Mucosa of stomach (tissue), 1 donor: ENCODE data around the gene EPG5.

Experiments used
- H3K27me3 ChIP-seq: one replicate; pipeline ENCODE4 v1.7.0; 2013; ENCODE audit warnings: mild to moderate bottlenecking, low read length; ENCODE audit not compliant: control insufficient read depth, insufficient read depth
- H3K36me3 ChIP-seq: one replicate; pipeline ENCODE4 v1.7.0; 2013; ENCODE audit warnings: low read length; ENCODE audit not compliant: control insufficient read depth, insufficient read depth
- H3K4me1 ChIP-seq: one replicate; pipeline ENCODE4 v1.7.0; 2013; ENCODE audit warnings: mild to moderate bottlenecking, low read length; ENCODE audit not compliant: control insufficient read depth, insufficient read depth
- H3K4me3 ChIP-seq: one replicate; pipeline ENCODE4 v1.7.0; 2013; ENCODE audit warnings: low read length
- H3K9ac ChIP-seq: one replicate; pipeline ENCODE4 v1.7.0; 2013; ENCODE audit warnings: mild to moderate bottlenecking, low read length, moderate library complexity
- H3K9me3 ChIP-seq: one replicate; pipeline ENCODE4 v1.7.0; 2013; ENCODE audit warnings: mild to moderate bottlenecking, low read length, moderate library complexity; ENCODE audit not compliant: control insufficient read depth
- donor health status: Pancreatic carcinoma.

The EPG5 gene

GRCh38 chr18:45939236-45939635 lies 27.9 kb downstream of the EPG5 start:
- peaks cover 4% of the 10 kb centered on the region for H3K36me3 ChIP-seq

GRCh38 chr18:45938488-45938935 lies 28.6 kb downstream of the EPG5 start:
- H3K9ac ChIP-seq = no peak overlapping the region
- H3K36me3 ChIP-seq = peaks cover 4% of the 10 kb centered on the region

More at GRCh38 chr18:45939236-45939635, 27.9 kb downstream of the EPG5 start:
- no peaks in the 10 kb centered on the region for H3K27me3 ChIP-seq
- no peak overlapping the region for H3K9ac ChIP-seq
- no peaks in the 10 kb centered on the region for H3K9me3 ChIP-seq
- H3K4me1 ChIP-seq = no peaks in the 10 kb centered on the region
- no peak overlapping the region for H3K4me3 ChIP-seq

DNA sequence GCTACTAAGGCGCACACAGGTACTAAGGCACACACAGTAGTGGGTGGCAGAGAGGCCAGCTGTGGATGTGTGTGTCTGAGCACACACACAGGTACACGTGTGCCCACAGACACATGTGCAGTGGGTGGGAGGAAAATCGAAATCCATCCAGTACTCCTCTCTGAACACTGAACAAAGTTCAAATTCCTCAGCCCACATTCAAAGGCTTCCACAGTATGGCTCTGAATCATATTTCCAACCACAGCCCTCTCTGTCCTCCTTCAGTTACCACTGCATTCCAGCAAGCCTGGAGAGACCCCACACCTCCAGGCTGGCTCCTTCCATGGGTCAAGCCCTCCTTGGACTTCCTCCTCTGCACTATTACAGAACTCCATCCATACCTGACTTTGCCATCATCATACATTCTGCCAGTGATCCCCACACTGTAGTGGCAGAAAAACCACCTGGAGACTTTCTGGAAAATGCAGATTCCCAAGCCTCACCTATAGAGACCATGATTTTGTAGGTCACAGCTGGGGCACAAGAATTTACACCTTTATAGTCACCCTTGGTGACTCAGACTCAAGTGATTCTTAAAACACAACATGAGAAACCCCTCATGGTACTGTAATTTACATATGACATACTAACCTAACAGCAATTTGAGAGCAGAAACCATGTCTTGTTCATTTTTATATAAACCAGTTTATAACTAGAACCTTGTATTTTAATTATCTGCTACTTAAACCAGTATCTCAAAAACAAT lies 31.4 kb downstream of the EPG5 start:
- Histone ChIP-seq H3K36me3 (peaks cover 7% of the 10 kb centered on the region), H3K4me1 (no peaks in the 10 kb centered on the region), H3K27me3 (no peaks in the 10 kb centered on the region), H3K9me3 (no peaks in the 10 kb centered on the region), H3K4me3 (no peak overlapping the region), H3K9ac (no peak overlapping the region)

More at GRCh38 chr18:45938488-45938935, 28.6 kb downstream of the EPG5 start:
- H3K4me1 ChIP-seq = no peaks in the 10 kb centered on the region
- H3K9me3 ChIP-seq = no peaks in the 10 kb centered on the region
- H3K27me3 ChIP-seq = no peaks in the 10 kb centered on the region
- H3K4me3 ChIP-seq = no peak overlapping the region

DNA sequence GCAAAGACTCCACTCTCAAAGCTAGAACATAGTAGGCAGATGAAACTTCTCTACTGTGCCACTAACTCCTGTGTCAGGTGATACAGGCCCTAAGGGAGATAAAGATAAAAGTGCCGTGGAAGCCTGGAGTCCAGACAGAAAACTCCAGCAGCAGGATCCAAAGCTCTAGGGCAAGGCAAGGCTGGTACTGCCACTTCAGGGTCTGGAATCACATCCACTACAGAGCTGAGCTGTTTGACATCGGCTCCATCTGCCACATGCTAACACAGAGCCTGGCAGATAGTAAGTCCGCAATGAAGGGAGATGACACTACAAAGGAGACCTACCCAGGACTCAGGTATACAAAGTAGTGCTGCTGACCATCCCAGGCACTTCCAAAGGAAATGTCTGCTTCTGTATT lies 34.4 kb downstream of the EPG5 start:
- Histone ChIP-seq H3K9me3 (no peaks in the 10 kb centered on the region), H3K9ac (no peak overlapping the region), H3K27me3 (no peaks in the 10 kb centered on the region), H3K4me3 (no peak overlapping the region), H3K4me1 (no peaks in the 10 kb centered on the region), H3K36me3 (peaks cover 3% of the 10 kb centered on the region)

GRCh38 chr18:45930963-45931362 lies 36.2 kb downstream of the EPG5 start:
- Histone ChIP-seq H3K36me3 (peaks cover 3% of the 10 kb centered on the region), H3K9me3 (no peaks in the 10 kb centered on the region), H3K4me1 (no peaks in the 10 kb centered on the region), H3K27me3 (no peaks in the 10 kb centered on the region), H3K4me3 (no peak overlapping the region), H3K9ac (no peak overlapping the region)

- Histone ChIP-seq H3K36me3 (no peaks in the 10 kb centered on the region), H3K4me1 (no peaks in the 10 kb centered on the region), H3K4me3 (no peak overlapping the region), H3K27me3 (no peaks in the 10 kb centered on the region), H3K9ac (no peak overlapping the region), H3K9me3 (no peaks in the 10 kb centered on the region)
Observed at GRCh38 chr18:45926691-45927090, 40.4 kb downstream of the EPG5 start.

GRCh38 chr18:45926085-45926484 lies 41.0 kb downstream of the EPG5 start:
- Histone ChIP-seq H3K4me3 (no peak overlapping the region), H3K4me1 (no peaks in the 10 kb centered on the region), H3K36me3 (no peaks in the 10 kb centered on the region), H3K9ac (no peak overlapping the region), H3K27me3 (no peaks in the 10 kb centered on the region), H3K9me3 (no peaks in the 10 kb centered on the region)

- Histone ChIP-seq H3K9me3 (no peaks in the 10 kb centered on the region), H3K36me3 (no peaks in the 10 kb centered on the region)
Observed at GRCh38 chr18:45923138-45923537, 44.0 kb downstream of the EPG5 start.

DNA sequence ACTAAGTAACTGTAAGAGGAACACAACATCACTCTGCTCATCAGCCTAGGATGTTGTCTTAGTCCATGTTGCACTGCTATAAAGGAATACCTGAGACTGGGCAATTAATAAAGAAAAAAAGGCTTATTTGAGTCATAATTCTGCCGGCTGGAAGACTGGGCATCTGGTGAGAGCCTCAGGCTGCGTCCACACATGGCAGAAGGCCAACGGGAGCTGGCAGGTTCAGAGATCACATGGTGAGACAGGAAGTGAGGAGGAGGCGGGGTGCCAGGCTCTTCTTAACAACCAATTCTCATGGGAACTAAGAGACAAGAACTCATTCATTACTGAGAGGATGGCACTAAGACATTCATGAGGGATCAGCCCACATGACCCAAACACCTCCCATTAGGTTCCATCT lies 46.8 kb downstream of the EPG5 start:
- H3K36me3 ChIP-seq = peaks cover 10% of the 10 kb centered on the region

More at GRCh38 chr18:45923138-45923537, 44.0 kb downstream of the EPG5 start:
- Histone ChIP-seq H3K9ac (no peak overlapping the region), H3K27me3 (no peaks in the 10 kb centered on the region), H3K4me3 (no peak overlapping the region), H3K4me1 (no peaks in the 10 kb centered on the region)

DNA sequence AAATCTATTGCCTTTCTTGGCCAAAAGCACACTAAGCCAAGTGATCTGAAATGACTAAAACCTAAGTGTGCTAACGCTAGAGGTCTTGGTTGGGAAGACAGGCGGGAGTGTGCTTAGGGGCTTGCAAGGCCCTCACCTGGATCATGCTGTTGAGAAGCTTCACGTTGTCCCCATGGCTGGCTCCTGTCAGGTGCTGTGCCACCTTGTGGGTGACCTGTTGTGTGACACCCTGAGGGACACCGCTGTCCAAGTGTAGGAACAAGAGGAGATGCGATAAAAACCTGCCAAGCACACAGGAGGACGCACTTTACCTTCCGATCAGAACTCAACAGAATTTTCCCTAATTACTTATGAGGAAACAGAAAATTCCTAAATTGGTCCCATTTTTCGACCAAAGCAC lies 50.8 kb downstream of the EPG5 start:
- Histone ChIP-seq H3K36me3 (peaks cover 24% of the 10 kb centered on the region), H3K9me3 (no peaks in the 10 kb centered on the region)

More for the DNA sequence above, 46.8 kb downstream of the EPG5 start:
- H3K9me3 ChIP-seq = no peaks in the 10 kb centered on the region
- no peaks in the 10 kb centered on the region for H3K4me1 ChIP-seq
- H3K9ac ChIP-seq = no peak overlapping the region
- H3K27me3 ChIP-seq = no peaks in the 10 kb centered on the region
- H3K4me3 ChIP-seq = no peak overlapping the region

DNA sequence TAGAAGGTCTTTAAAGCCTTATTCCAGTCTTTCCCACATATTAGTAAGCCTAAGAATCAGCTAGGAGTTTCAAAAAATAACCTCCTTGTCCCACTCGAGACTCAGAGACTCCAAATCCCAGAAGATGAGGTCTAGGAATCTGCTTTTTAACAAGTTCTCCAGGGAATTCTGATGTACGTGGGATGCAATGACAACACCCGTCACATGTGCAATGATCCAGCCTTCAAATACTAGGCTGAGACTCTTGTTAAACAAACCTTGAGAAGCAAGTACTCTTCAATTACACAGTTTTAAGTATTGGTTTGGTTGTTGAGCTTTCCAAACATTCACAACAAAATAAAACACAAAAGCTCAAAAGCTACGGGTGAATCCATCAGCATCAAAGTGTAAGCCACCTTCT lies 53.9 kb downstream of the EPG5 start:
- Histone ChIP-seq H3K36me3 (peaks cover 24% of the 10 kb centered on the region), H3K4me3 (no peak overlapping the region), H3K9ac (no peak overlapping the region), H3K9me3 (no peaks in the 10 kb centered on the region), H3K27me3 (no peaks in the 10 kb centered on the region), H3K4me1 (no peaks in the 10 kb centered on the region)

More for the DNA sequence above, 50.8 kb downstream of the EPG5 start:
- H3K27me3 ChIP-seq = no peaks in the 10 kb centered on the region
- H3K4me3 ChIP-seq = no peak overlapping the region
- no peaks in the 10 kb centered on the region for H3K4me1 ChIP-seq
- H3K9ac ChIP-seq = no peak overlapping the region

DNA sequence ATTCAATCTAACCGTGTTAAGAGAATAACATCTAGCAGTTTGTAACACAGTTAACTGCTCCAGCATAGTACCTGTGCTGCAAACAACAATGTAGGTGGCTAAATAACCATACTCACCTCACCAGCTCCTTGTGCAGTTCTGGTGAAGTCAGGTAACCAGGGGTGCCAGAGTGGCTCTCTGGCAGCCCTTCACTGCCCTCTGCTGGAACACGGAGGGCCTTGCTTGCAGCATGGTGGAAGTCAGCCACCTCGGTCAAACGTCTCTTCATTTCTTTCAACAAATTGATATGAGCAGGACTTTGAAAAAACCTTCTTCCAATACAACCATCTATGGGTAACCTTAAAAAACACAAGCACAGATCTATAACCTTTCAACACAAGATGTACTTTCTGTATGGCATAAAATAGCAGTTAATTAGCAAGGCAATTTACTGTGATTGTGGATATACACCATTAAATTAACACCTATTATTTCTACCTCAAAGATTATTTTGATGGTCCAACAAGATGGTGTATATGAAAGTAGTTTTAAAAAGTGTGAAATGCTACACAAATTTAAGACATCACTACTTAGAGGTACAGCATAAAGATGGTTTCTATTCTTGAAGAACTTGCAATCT lies 56.6 kb downstream of the EPG5 start:
- Histone ChIP-seq H3K36me3 (peaks cover 16% of the 10 kb centered on the region), H3K9ac (no peak overlapping the region), H3K4me1 (no peaks in the 10 kb centered on the region), H3K9me3 (no peaks in the 10 kb centered on the region), H3K4me3 (no peak overlapping the region), H3K27me3 (no peaks in the 10 kb centered on the region)
